ENCODE measurements around the gene NAGPA. TPM values are rescaled to one million over a fixed set of nuclear protein-coding genes. Genes with fewer than 3 reads are reported as not detected.
A peak's percentile ranks its signal among the peaks of the same experiment; 100 is the strongest.

NAGPA gene
- total and polyA plus RNA-seq, 2 of the 13 experiments (the other 11 are each of a cell fraction or from before 2014, with no cell fraction given): 27.1 to 60.3 TPM

DNA sequence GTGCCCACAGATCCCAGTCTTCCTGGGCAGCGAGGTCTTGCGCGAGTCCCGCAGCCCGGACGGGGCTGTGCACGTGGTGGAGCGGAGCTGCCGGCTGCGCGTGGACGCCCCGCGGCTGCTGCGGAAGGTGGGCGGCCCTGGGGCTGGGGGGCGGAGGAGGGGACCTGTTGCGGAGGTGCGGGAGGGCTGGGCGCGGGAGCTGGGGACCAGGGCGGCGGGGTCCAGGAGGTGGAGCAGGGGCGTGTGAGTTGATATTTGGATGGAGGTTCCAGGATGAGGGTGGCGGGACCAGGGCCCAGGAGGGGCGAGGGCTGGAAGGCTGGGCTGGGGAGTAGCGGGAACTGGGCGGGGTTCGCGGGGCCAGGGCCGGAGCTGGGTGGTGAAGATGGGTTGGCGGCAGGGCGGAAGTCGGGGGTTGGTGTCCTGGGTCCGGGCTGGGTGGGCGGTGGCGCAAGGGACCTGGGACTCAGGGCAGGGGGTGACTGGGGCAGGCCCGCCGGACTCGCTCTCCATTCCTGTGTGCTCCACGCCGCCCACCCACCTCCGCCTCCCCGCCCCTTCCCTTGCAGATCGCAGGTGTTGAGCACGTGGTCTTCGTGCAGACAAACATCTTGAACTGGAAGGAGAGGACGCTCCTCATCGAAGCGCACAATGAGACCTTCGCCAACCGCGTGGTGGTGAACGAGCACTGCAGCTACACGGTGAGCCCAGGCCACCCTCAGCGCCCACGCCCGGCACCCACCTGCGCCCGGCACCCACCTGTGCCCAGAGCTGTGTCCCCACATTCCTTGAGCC is 46.0 kb downstream of the NAGPA start (continued):
- TF ChIP-seq ZNF484 (CRISPR knock-in tag; IDR thresholded peaks at IDR 0.05; ENCODE audit: borderline replicate concordance, low read depth): no peak
- TF ChIP-seq FOSL2 (CRISPR knock-in tag; IDR thresholded peaks at IDR 0.05): no peak
- no peak for TF ChIP-seq U2AF1 (optimal IDR thresholded peaks at IDR 0.05; ENCODE audit: low read depth, low read length)
- no peak for TF ChIP-seq NBN (conservative IDR thresholded peaks at IDR 0.05)
- no peak for TF ChIP-seq PRPF4 (IDR thresholded peaks at IDR 0.05; ENCODE audit: low read depth, low read length, poor library complexity, severe bottlenecking)
- no peak for TF ChIP-seq SETDB1 (CRISPR knock-in tag; IDR thresholded peaks at IDR 0.05; ENCODE audit: borderline replicate concordance)
- no peak; the same call in 1 of the 2 replicates for TF ChIP-seq ZNF274 (CRISPR knock-in tag; IDR thresholded peaks at IDR 0.05)
- TF ChIP-seq ZNF776 (CRISPR knock-in tag; IDR thresholded peaks at IDR 0.05): no peak
- peak; percentile 15; the same call in 1 of the 2 replicates for TF ChIP-seq ZNF777 (CRISPR knock-in tag; IDR thresholded peaks at IDR 0.05)
- TF ChIP-seq FOXC1 (CRISPR knock-in tag; IDR thresholded peaks at IDR 0.05; ENCODE audit: borderline replicate concordance): no peak
- no peak for TF ChIP-seq SRY (CRISPR knock-in tag; IDR thresholded peaks at IDR 0.05)
- TF ChIP-seq KLF16 (CRISPR knock-in tag; IDR thresholded peaks at IDR 0.05): no peak
- TF ChIP-seq ZNF619 (CRISPR knock-in tag; IDR thresholded peaks at IDR 0.05): no peak
- TF ChIP-seq, protein P1, sequence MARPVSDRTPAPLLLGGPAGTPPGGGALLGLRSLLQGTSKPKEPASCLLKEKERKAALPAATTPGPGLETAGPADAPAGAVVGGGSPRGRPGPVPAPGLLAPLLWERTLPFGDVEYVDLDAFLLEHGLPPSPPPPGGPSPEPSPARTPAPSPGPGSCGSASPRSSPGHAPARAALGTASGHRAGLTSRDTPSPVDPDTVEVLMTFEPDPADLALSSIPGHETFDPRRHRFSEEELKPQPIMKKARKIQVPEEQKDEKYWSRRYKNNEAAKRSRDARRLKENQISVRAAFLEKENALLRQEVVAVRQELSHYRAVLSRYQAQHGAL (CRISPR knock-in tag; IDR thresholded peaks at IDR 0.05; ENCODE audit: not compliant biosample characterization): no peak
- no peak for TF ChIP-seq ZNF441 (CRISPR knock-in tag; IDR thresholded peaks at IDR 0.05; ENCODE audit: borderline replicate concordance)
- TF ChIP-seq TEAD3 (CRISPR knock-in tag; optimal IDR thresholded peaks at IDR 0.05; ENCODE audit: borderline replicate concordance): peak; percentile 9
- TF ChIP-seq DR1 (CRISPR knock-in tag; IDR thresholded peaks at IDR 0.05): no peak
- no peak for TF ChIP-seq ZNF468 (CRISPR knock-in tag; IDR thresholded peaks at IDR 0.05)
- TF ChIP-seq ZSCAN30 (CRISPR knock-in tag; IDR thresholded peaks at IDR 0.05): no peak
- TF ChIP-seq, protein P2, sequence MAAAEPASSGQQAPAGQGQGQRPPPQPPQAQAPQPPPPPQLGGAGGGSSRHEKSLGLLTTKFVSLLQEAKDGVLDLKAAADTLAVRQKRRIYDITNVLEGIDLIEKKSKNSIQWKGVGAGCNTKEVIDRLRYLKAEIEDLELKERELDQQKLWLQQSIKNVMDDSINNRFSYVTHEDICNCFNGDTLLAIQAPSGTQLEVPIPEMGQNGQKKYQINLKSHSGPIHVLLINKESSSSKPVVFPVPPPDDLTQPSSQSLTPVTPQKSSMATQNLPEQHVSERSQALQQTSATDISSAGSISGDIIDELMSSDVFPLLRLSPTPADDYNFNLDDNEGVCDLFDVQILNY (CRISPR knock-in tag; conservative IDR thresholded peaks at IDR 0.05): no peak
- no peak for TF ChIP-seq BRD4 (CRISPR knock-in tag; IDR thresholded peaks at IDR 0.05)
- no peak for TF ChIP-seq ZNF569 (CRISPR knock-in tag; IDR thresholded peaks at IDR 0.05; ENCODE audit: borderline replicate concordance)
- TF ChIP-seq IKZF1 (IDR thresholded peaks at IDR 0.05): no peak
- TF ChIP-seq SATB2 (CRISPR knock-in tag; IDR thresholded peaks at IDR 0.05): no peak
- no peak for TF ChIP-seq ZZZ3 (CRISPR knock-in tag; IDR thresholded peaks at IDR 0.05; ENCODE audit: borderline replicate concordance)
- TF ChIP-seq ZNF432 (CRISPR knock-in tag; IDR thresholded peaks at IDR 0.05; ENCODE audit: borderline replicate concordance): no peak
- no peak for TF ChIP-seq TRIM24 (CRISPR knock-in tag; IDR thresholded peaks at IDR 0.05)
- TF ChIP-seq ZNF232 (CRISPR knock-in tag; IDR thresholded peaks at IDR 0.05; ENCODE audit: borderline replicate concordance): no peak
- TF ChIP-seq SYNCRIP (IDR thresholded peaks at IDR 0.05; ENCODE audit: insufficient read depth, low read depth, low read length): no peak
- TF ChIP-seq, protein P3, sequence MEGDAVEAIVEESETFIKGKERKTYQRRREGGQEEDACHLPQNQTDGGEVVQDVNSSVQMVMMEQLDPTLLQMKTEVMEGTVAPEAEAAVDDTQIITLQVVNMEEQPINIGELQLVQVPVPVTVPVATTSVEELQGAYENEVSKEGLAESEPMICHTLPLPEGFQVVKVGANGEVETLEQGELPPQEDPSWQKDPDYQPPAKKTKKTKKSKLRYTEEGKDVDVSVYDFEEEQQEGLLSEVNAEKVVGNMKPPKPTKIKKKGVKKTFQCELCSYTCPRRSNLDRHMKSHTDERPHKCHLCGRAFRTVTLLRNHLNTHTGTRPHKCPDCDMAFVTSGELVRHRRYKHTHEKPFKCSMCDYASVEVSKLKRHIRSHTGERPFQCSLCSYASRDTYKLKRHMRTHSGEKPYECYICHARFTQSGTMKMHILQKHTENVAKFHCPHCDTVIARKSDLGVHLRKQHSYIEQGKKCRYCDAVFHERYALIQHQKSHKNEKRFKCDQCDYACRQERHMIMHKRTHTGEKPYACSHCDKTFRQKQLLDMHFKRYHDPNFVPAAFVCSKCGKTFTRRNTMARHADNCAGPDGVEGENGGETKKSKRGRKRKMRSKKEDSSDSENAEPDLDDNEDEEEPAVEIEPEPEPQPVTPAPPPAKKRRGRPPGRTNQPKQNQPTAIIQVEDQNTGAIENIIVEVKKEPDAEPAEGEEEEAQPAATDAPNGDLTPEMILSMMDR (CRISPR knock-in tag; IDR thresholded peaks at IDR 0.05): peak; percentile 40; the same call in 1 of the 2 replicates

All from HepG2 (cell line).